ENCODE measurements around the gene ANAPC2. TPM values are rescaled to one million over a fixed set of nuclear protein-coding genes. Genes with fewer than 3 reads are reported as not detected.
A peak's percentile ranks its signal among the peaks of the same experiment; 100 is the strongest.

The ANAPC2 gene
- total and polyA plus RNA-seq, 9 donors: 8.0 to 61.5 (median 50.6) TPM

- Histone ChIP-seq H3K36me3 (no peaks in the 10 kb centered on the region), H3K27ac (no peak overlapping the region), H3K4me1 (ENCODE audit: insufficient read depth) (no peaks in the 10 kb centered on the region), H3K4me3 (no peak overlapping the region), H3K9me3 (no peaks in the 10 kb centered on the region), H3K27me3 (no peaks in the 10 kb centered on the region)
- intact Hi-C loops (cut with DNase I): no loop called here
- no peak for DNase-seq
- TF ChIP-seq CTCF (IDR thresholded peaks at IDR 0.05): no peak
- TF ChIP-seq POLR2A (IDR thresholded peaks at IDR 0.05): no peak
- TF ChIP-seq EP300 (IDR thresholded peaks at IDR 0.05): no peak
- WGBS, 3 donors: 69 to 79% (median 70%) methylated on average over 21 of the region's 21 CpGs
These were observed 24.2 kb upstream of the ANAPC2 start for GRCh38 chr9:137212520-137212919.

GRCh38 chr9:137211532-137211931 is 23.2 kb upstream of the ANAPC2 start:
- TF ChIP-seq CTCF (IDR thresholded peaks at IDR 0.05): no peak
- 65 to 78% (median 70%) methylated on average over 13 of the region's 13 CpGs for WGBS, 3 donors
- DNase-seq: no peak

GRCh38 chr9:137206602-137207001 is 18.2 kb upstream of the ANAPC2 start:
- WGBS, 3 donors: 63 to 70% (median 68%) methylated on average over 7 of the region's 7 CpGs

More at GRCh38 chr9:137211532-137211931, 23.2 kb upstream of the ANAPC2 start:
- intact Hi-C loops (cut with DNase I): no loop called here
- no peaks in the 10 kb centered on the region for H3K4me1 ChIP-seq (ENCODE audit: insufficient read depth)
- no peaks in the 10 kb centered on the region for H3K9me3 ChIP-seq
- H3K4me3 ChIP-seq: no peak overlapping the region
- H3K36me3 ChIP-seq: no peaks in the 10 kb centered on the region
- H3K27me3 ChIP-seq: no peaks in the 10 kb centered on the region
- H3K27ac ChIP-seq: no peak overlapping the region

GRCh38 chr9:137205126-137206069 is 17.0 kb upstream of the ANAPC2 start, which contains the start of the genes NDOR1 and TMEM203:
TSS of gene NDOR1 (plus strand) at chr9:137205700. CDS start at chr9:137205778, 78 bp downstream.
TSS of gene TMEM203 (minus strand) at chr9:137205648. CDS start at chr9:137205414, 234 bp downstream.
- Histone ChIP-seq H3K4me3 (peak within 1 kb of the TSS; percentile 91), H3K27ac (peak within 1 kb of the TSS in 1 of 2 donors; percentile 79), H3K4me1 (ENCODE audit: insufficient read depth) (peaks cover 13% of the 10 kb centered on the region), H3K9me3 (no peaks in the 10 kb centered on the region), H3K36me3 (no peaks in the 10 kb centered on the region), H3K27me3 (no peaks in the 10 kb centered on the region)
- no peak for TF ChIP-seq EP300 (IDR thresholded peaks at IDR 0.05)
- TF ChIP-seq POLR2A (IDR thresholded peaks at IDR 0.05): peak; percentile 58
- TF ChIP-seq CTCF (IDR thresholded peaks at IDR 0.05): no peak
- 0 to 1% (median 1%) methylated on average over 45 to 98 of the region's 98 CpGs for WGBS, 3 donors
- intact Hi-C loops (cut with DNase I): no loop called here
- DNase-seq: peak; percentile 90 to 94 (median 92)

More at GRCh38 chr9:137206602-137207001, 18.2 kb upstream of the ANAPC2 start:
- Histone ChIP-seq H3K27me3 (no peaks in the 10 kb centered on the region), H3K27ac (no peak overlapping the region), H3K36me3 (no peaks in the 10 kb centered on the region), H3K4me1 (ENCODE audit: insufficient read depth) (peaks cover 13% of the 10 kb centered on the region), H3K4me3 (no peak overlapping the region), H3K9me3 (no peaks in the 10 kb centered on the region)
- intact Hi-C loops (cut with DNase I): no loop called here
- no peak for TF ChIP-seq POLR2A (IDR thresholded peaks at IDR 0.05)
- TF ChIP-seq EP300 (IDR thresholded peaks at IDR 0.05): no peak
- no peak for TF ChIP-seq CTCF (IDR thresholded peaks at IDR 0.05)
- DNase-seq: no peak

Measured in ovary (tissue), 9 donors.